IPS DF 19.7 (cell line): ENCODE measurements around the gene SH3BGRL3.
"Not testable (repeated sequence)": the region's sequence is repeated elsewhere in the genome, so short reads cannot be mapped to it uniquely, and the experiment has no call there.

Experiments used
- DNase-seq: peaks from one replicate; pipeline ENCODE4 v3.0.0-alpha.2; 2013; ENCODE audit warnings: low read depth, low spot score

SH3BGRL3 gene

GRCh38 chr1:26317146-26317545, 37.3 kb downstream of the SH3BGRL3 start:
- no peak for DNase-seq

GRCh38 chr1:26317612-26318337, 37.9 kb downstream of the SH3BGRL3 start, which contains the start of gene CD52:
TSS of gene CD52 (plus strand) at chr1:26317958. CDS start at chr1:26318018, 60 bp downstream.
- DNase-seq = no peak

DNA sequence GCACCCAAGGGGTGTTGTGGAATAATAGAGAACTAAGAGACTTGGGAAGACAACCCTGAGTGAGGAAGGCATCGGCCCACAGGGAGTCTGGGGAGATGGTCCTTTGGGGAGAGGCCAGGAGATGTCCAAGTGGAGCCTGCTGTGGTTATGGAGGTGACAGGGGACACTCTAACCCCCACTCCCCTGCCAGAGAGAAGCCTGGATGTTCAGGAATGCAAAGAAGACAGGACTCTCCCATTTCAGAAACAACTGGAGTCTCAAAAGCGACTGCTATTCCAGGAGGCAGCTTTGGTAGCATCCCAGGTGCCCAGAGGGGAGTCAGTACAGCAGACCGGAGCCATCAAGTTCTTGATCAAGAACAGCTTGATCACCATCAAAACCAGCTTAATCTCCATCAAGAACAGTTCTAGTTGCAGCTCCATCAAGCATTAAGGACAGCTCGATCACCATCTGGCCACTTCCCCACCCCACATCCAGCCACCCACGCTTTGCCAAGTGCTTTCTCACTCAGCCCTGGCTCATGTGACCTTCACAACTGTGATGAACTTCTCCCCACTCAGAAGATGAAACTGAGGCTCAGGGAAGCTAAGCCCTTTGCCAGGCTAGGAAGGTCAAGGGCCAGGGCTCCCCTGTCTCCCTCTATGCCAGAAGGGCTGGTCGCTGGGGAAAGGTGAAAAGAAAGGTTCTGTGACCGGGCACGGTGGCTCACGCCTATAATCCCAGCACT, 38.6 kb downstream of the SH3BGRL3 start:
- DNase-seq = no peak

- no peak for DNase-seq
These were observed 41.0 kb downstream of the SH3BGRL3 start for GRCh38 chr1:26320896-26321295.

- DNase-seq = peak; percentile 47
These were observed 41.6 kb downstream of the SH3BGRL3 start for GRCh38 chr1:26321315-26322041.

- DNase-seq = no peak
These were observed 42.1 kb downstream of the SH3BGRL3 start for GRCh38 chr1:26322042-26322331.

DNA sequence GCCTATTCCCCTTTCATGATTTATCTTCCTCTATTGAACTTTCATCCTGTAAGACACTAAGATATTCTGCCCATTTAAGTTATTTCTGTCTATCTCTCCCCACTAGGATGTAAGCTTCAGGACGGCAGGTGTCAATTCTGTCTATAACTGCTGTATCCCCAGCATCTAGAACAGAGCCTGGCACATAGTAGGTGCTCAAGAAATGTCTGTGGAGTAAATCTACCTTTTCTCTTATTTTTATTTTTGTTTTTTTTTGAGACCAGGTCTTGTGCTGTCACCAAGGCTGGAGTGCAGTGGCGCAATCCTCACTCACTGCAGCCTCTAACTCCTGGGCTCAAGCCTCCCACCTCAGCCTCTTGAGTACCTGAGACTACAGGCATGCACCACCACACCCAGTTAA, 43.5 kb downstream of the SH3BGRL3 start:
- no peak for DNase-seq

- DNase-seq = no peak
These were observed 44.7 kb downstream of the SH3BGRL3 start for GRCh38 chr1:26324550-26324949.

GRCh38 chr1:26327956-26328362, 48.1 kb downstream of the SH3BGRL3 start:
- DNase-seq = no peak

GRCh38 chr1:26328597-26328996, 48.7 kb downstream of the SH3BGRL3 start:
- DNase-seq = no peak

DNA sequence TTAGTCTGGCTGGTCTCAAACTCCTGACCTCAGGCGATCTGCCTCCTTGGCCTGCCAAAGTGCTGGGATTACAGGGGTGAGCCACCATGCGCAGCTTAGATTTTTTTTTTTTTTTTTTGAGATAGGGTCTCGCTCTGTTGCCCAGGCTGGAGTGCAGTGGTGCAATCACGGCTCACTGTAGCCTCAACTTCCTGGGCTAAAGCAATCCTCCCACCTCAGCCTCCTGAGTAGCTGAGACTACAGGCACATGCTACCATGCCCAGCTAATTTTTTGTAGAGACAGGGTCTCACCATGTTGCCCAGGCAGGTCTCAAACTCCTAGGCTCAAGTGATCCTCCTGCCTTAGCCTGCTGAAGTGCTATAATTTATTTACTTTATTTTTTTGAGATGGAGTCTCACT, 49.5 kb downstream of the SH3BGRL3 start:
- not testable (repeated sequence) for DNase-seq

GRCh38 chr1:26330276-26330675, 50.4 kb downstream of the SH3BGRL3 start:
- no peak for DNase-seq
